PC-3 (cell line): ENCODE measurements around the gene CHKB. TPM values are rescaled to one million over a fixed set of nuclear protein-coding genes. Genes with fewer than 3 reads are reported as not detected.
A peak's percentile ranks its signal among the peaks of the same experiment; 100 is the strongest.

Source experiments
- ATAC-seq: fragments of 200-7000 bp; cut with Tn5 transposase; 2 replicates; pipeline ENCODE4 v1.9.1; 2020; ENCODE audit warnings: mild to moderate bottlenecking, moderate library complexity
- BruUV-seq: library from RNA; stranded (reverse); fragments of 400-500 nt; replicated peaks from 2 replicates; lab custom pipeline; 2021; lab: Mats Ljungman, UMichigan
- CTCF ChIA-PET: fragments of 300-600 bp; sonication (Branson Sonifier 250); formaldehyde crosslinking; loops from one replicate; lab custom pipeline; 2022; ENCODE audit warnings: antibody characterized with exemption; lab: Charles Lee
- POLR2A ChIA-PET: fragments of 300-600 bp; sonication (Branson Sonifier 250); formaldehyde crosslinking; loops from one replicate; lab custom pipeline; 2022; ENCODE audit warnings: antibody characterized with exemption; ENCODE audit not compliant: unreplicated experiment; lab: Charles Lee
- DNase-seq: peaks from one replicate; pipeline ENCODE4 v3.0.0-alpha.2; 2015
- H2AFZ ChIP-seq: fragments of 300-600 bp; sonication (generic); 2 replicates; pipeline ENCODE4 v1.6.0; 2016; ENCODE audit warnings: antibody characterized with exemption, low read length
- H3F3A ChIP-seq: fragments of 300-600 bp; sonication (generic); one replicate; pipeline ENCODE4 v1.6.0; 2017; ENCODE audit warnings: antibody characterized with exemption, low read length, control low read depth, mild to moderate bottlenecking; ENCODE audit not compliant: unreplicated experiment
- H3K27ac ChIP-seq: fragments of 300-600 bp; sonication (generic); 2 replicates; pipeline ENCODE4 v1.5.1; 2016; ENCODE audit warnings: mild to moderate bottlenecking, low read length
- H3K27me3 ChIP-seq: fragments of 300-600 bp; sonication (generic); 2 replicates; pipeline ENCODE4 v1.6.1; 2016; ENCODE audit warnings: low read length, mixed read lengths
- H3K36me3 ChIP-seq: fragments of 300-600 bp; sonication (generic); 2 replicates; pipeline ENCODE4 v1.6.1; 2016; ENCODE audit warnings: low read depth, mixed run types, low read length, mixed read lengths
- H3K4me1 ChIP-seq: fragments of 300-600 bp; sonication (generic); 2 replicates; pipeline ENCODE4 v1.5.1; 2016; ENCODE audit warnings: low read length; ENCODE audit not compliant: insufficient read depth
- H3K4me2 ChIP-seq: fragments of 300-600 bp; sonication (generic); 2 replicates; pipeline ENCODE4 v1.6.0; 2016; ENCODE audit warnings: low read length
- H3K4me3 ChIP-seq: fragments of 300-600 bp; sonication (generic); 2 replicates; pipeline ENCODE4 v1.5.1; 2016; ENCODE audit warnings: mild to moderate bottlenecking, low read length, mixed read lengths
- H3K79me2 ChIP-seq: fragments of 300-600 bp; sonication (generic); 2 replicates; pipeline ENCODE4 v1.6.1; 2017; ENCODE audit warnings: low read length, mixed read lengths
- H3K9ac ChIP-seq: fragments of 300-600 bp; sonication (generic); 2 replicates; pipeline ENCODE4 v1.6.0; 2016; ENCODE audit warnings: mild to moderate bottlenecking, low read length
- H3K9me2 ChIP-seq: fragments of 300-600 bp; sonication (generic); replicated peaks from 2 replicates; pipeline ENCODE4 v1.6.1; 2016; ENCODE audit warnings: mixed run types, low read length, mixed read lengths
- H3K9me3 ChIP-seq: fragments of 300-600 bp; sonication (generic); 2 replicates; pipeline ENCODE4 v1.6.1; 2016; ENCODE audit warnings: low read length, mixed read lengths
- H4K20me1 ChIP-seq: fragments of 300-600 bp; sonication (generic); 2 replicates; pipeline ENCODE4 v1.6.1; 2016; ENCODE audit warnings: low read length, mixed read lengths
- EZH2 ChIP-seq: fragments of 300-600 bp; sonication (generic); IDR thresholded peaks from one replicate; pipeline ENCODE4 v1.6.1; 2017; ENCODE audit warnings: antibody characterized with exemption, mild to moderate bottlenecking, low read length; ENCODE audit not compliant: unreplicated experiment
- EZH2phosphoT487 ChIP-seq: fragments of 300-600 bp; sonication (generic); IDR thresholded peaks from 2 replicates; pipeline ENCODE4 v1.6.1; 2018; ENCODE audit warnings: mild to moderate bottlenecking, antibody characterized with exemption, low read length, borderline replicate concordance
- intact Hi-C: fragments of 100-400 bp; cut with micrococcal nuclease; formaldehyde crosslinking; loops from 2 replicates; pipeline ENCODE4 v1.9.0; 2023
- total RNA-seq: library from RNA; depleted of rRNA; stranded (reverse); fragments of >200 nt; gene quantifications from 2 replicates; pipeline ENCODE4 v1.2.3, GENCODE V29; 2014
- TF ChIP-seq, protein P1 (sequence below): fragments of 300-600 bp; sonication (generic); conservative IDR thresholded peaks from 2 replicates; pipeline ENCODE4 v1.5.1; 2017; ENCODE audit warnings: antibody characterized with exemption, low read depth, mild to moderate bottlenecking, low read length

The CHKB gene
- total RNA-seq, 1 experiment from 2014 or later = 31.5 TPM

GRCh38 chr22:50600967-50601668 lies 18.5 kb upstream of the CHKB start:
- Histone ChIP-seq H3K4me1 (no peaks in the 10 kb centered on the region), H3K79me2 (no peaks in the 10 kb centered on the region), H3K4me2 (no peak overlapping the region), H3K9ac (no peak overlapping the region), H3K27me3 (no peaks in the 10 kb centered on the region), H3K27ac (no peak overlapping the region), H3K9me2 (no peaks in the 10 kb centered on the region), H2AFZ (no peak overlapping the region), H3K36me3 (no peaks in the 10 kb centered on the region), H3F3A (no peaks in the 10 kb centered on the region), H4K20me1 (no peaks in the 10 kb centered on the region), H3K4me3 (no peak overlapping the region), H3K9me3 (no peaks in the 10 kb centered on the region)
- intact Hi-C loops = no loop called here
- TF ChIP-seq EZH2phosphoT487 (no peak), EZH2 (no peak)
- TF ChIP-seq, protein P1, sequence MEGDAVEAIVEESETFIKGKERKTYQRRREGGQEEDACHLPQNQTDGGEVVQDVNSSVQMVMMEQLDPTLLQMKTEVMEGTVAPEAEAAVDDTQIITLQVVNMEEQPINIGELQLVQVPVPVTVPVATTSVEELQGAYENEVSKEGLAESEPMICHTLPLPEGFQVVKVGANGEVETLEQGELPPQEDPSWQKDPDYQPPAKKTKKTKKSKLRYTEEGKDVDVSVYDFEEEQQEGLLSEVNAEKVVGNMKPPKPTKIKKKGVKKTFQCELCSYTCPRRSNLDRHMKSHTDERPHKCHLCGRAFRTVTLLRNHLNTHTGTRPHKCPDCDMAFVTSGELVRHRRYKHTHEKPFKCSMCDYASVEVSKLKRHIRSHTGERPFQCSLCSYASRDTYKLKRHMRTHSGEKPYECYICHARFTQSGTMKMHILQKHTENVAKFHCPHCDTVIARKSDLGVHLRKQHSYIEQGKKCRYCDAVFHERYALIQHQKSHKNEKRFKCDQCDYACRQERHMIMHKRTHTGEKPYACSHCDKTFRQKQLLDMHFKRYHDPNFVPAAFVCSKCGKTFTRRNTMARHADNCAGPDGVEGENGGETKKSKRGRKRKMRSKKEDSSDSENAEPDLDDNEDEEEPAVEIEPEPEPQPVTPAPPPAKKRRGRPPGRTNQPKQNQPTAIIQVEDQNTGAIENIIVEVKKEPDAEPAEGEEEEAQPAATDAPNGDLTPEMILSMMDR = no peak
- POLR2A ChIA-PET = no interaction called here
- ATAC-seq = no peak
- no TSS peak for BruUV-seq
- no peak for DNase-seq
- CTCF ChIA-PET = no interaction called here

DNA sequence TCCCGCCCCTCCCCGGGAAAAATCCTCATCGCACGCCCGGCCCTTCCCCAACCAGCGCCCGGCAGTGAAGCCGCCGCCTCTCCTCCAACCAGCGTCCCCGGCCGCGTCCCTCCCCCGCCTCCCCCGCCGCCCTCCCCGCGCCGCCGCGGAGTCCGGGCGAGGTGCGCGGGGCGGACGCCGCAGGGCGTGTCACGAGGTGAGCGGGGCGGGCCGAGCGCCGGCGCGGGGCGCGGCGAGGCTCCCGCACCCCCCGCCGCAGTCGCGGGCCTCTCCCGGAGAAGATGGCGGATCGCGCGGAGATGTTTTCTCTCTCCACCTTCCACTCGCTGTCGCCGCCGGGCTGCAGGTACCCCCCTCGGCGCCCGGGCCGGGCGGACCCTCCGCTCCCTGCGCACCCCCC lies 17.9 kb upstream of the CHKB start, which contains the start of gene MAPK8IP2:
MAPK8IP2 (plus strand) TSS at position 256 of the 400 bp plus-strand sequence; CDS start at position 282, 26 bp downstream.
- ChIA-PET CTCF (interaction anchor here (1.4 kb wide), 1 partner anchor 21 kb away, joined by 3 read pairs; no protein-coding TSS in a partner anchor), POLR2A (no interaction called here)
- Histone ChIP-seq H4K20me1 (no peaks in the 10 kb centered on the region), H3K27me3 (no peaks in the 10 kb centered on the region), H2AFZ (no peak within 1 kb of the TSS), H3K4me3 (no peak within 1 kb of the TSS), H3K4me1 (no peaks in the 10 kb centered on the region), H3K9me2 (no peaks in the 10 kb centered on the region), H3K4me2 (no peak within 1 kb of the TSS), H3K36me3 (no peaks in the 10 kb centered on the region), H3K9ac (no peak within 1 kb of the TSS), H3K27ac (no peak within 1 kb of the TSS), H3K9me3 (no peaks in the 10 kb centered on the region), H3K79me2 (no peaks in the 10 kb centered on the region), H3F3A (no peaks in the 10 kb centered on the region)
- TF ChIP-seq EZH2 = no peak
- TF ChIP-seq, protein P1 = no peak
- TF ChIP-seq EZH2phosphoT487 = no peak
- ATAC-seq = peak; percentile 55
- no TSS peak for BruUV-seq
- intact Hi-C loops = no loop called here
- DNase-seq = peak; percentile 4
